Measurements from ENCODE around the gene PPM1M.

The PPM1M gene

GRCh38 chr3:52240059-52240885 lies 5.3 kb upstream of the PPM1M start:
- Histone ChIP-seq H3K79me2 (ENCODE audit: control insufficient read depth, insufficient read depth, low read length, unreplicated experiment) (peaks cover 39% of the 10 kb centered on the region), H3K4me1 (ENCODE audit: control insufficient read depth, insufficient read depth, low read length, unreplicated experiment) (peaks cover 51% of the 10 kb centered on the region), H3K27me3 (ENCODE audit: insufficient read depth, low read length) (no peaks in the 10 kb centered on the region), H3K4me3 (ENCODE audit: low read depth, low read length) (peak overlapping the region; percentile 82), H3K36me3 (ENCODE audit: insufficient read depth, low read length) (no peaks in the 10 kb centered on the region), H2AFZ (ENCODE audit: low read length, unreplicated experiment) (no peak overlapping the region), H3K27ac (ENCODE audit: low read depth, low read length) (peak overlapping the region; percentile 71)

- Histone ChIP-seq H3K4me3 (ENCODE audit: low read depth, low read length) (no peak overlapping the region), H3K79me2 (ENCODE audit: control insufficient read depth, insufficient read depth, low read length, unreplicated experiment) (peaks cover 33% of the 10 kb centered on the region), H3K27me3 (ENCODE audit: insufficient read depth, low read length) (no peaks in the 10 kb centered on the region), H3K36me3 (ENCODE audit: insufficient read depth, low read length) (no peaks in the 10 kb centered on the region), H2AFZ (ENCODE audit: low read length, unreplicated experiment) (no peak overlapping the region), H3K4me1 (ENCODE audit: control insufficient read depth, insufficient read depth, low read length, unreplicated experiment) (peaks cover 52% of the 10 kb centered on the region), H3K27ac (ENCODE audit: low read depth, low read length) (peak overlapping the region; percentile 71)
These were observed 4.6 kb upstream of the PPM1M start for GRCh38 chr3:52240886-52241370.

GRCh38 chr3:52242039-52242438 lies 3.5 kb upstream of the PPM1M start:
- Histone ChIP-seq H3K27ac (ENCODE audit: low read depth, low read length) (no peak overlapping the region), H2AFZ (ENCODE audit: low read length, unreplicated experiment) (no peak overlapping the region), H3K36me3 (ENCODE audit: insufficient read depth, low read length) (no peaks in the 10 kb centered on the region), H3K4me3 (ENCODE audit: low read depth, low read length) (no peak overlapping the region), H3K4me1 (ENCODE audit: control insufficient read depth, insufficient read depth, low read length, unreplicated experiment) (peaks cover 50% of the 10 kb centered on the region), H3K27me3 (ENCODE audit: insufficient read depth, low read length) (no peaks in the 10 kb centered on the region), H3K79me2 (ENCODE audit: control insufficient read depth, insufficient read depth, low read length, unreplicated experiment) (peaks cover 23% of the 10 kb centered on the region)

DNA sequence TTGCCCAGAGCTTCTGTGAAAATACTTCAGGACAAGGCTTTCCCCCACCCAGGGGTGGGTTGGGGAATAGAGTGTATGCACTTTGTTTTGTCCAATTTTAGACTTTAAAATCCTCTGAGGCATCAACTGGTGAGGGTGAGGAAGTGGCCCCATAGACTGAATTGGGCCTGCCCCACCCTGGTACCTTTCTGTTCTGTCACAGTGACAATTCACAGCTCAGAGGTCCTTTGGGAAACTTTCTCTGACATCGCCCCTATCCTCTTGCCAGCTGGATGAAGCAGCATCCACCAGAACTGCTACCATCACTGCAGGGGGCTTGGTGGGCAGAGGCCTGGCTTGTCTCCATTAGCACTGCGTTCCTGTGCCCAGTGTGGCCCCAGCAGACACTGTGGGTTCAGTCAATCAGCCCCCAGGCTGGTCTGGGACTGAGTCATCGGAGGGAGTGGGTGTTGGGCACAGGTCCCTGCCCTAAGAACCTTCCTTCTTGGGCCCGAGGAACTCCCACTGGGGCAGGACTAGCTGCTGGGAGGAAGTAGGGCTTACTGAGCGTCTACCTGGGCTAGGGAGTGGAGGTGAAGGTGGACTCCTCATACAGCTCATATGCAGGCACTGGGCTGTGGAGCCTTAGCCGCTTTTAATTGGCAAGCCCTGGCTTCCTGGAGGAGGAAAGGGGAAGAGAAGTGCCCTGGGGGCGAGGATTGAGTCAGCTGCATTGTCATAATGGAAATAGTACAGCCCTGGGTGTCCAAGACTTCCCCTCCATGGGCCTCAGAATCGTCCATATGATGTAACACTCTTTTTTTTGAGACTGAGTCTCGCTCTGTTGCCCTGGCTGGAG lies 1.5 kb upstream of the PPM1M start:
- Histone ChIP-seq H3K27ac (ENCODE audit: low read depth, low read length) (peak overlapping the region; percentile 31), H2AFZ (ENCODE audit: low read length, unreplicated experiment) (no peak overlapping the region), H3K4me1 (ENCODE audit: control insufficient read depth, insufficient read depth, low read length, unreplicated experiment) (peaks cover 38% of the 10 kb centered on the region), H3K27me3 (ENCODE audit: insufficient read depth, low read length) (no peaks in the 10 kb centered on the region), H3K79me2 (ENCODE audit: control insufficient read depth, insufficient read depth, low read length, unreplicated experiment) (peaks cover 9% of the 10 kb centered on the region), H3K36me3 (ENCODE audit: insufficient read depth, low read length) (no peaks in the 10 kb centered on the region), H3K4me3 (ENCODE audit: low read depth, low read length) (no peak overlapping the region)

GRCh38 chr3:52246264-52246620 lies 683 bp downstream of the PPM1M start:
- H3K4me1 ChIP-seq (ENCODE audit: control insufficient read depth, insufficient read depth, low read length, unreplicated experiment) = peaks cover 24% of the 10 kb centered on the region
- H3K27me3 ChIP-seq (ENCODE audit: insufficient read depth, low read length) = no peaks in the 10 kb centered on the region
- peak overlapping the region; percentile 74 for H3K4me3 ChIP-seq (ENCODE audit: low read depth, low read length)
- H2AFZ ChIP-seq (ENCODE audit: low read length, unreplicated experiment) = no peak overlapping the region
- H3K36me3 ChIP-seq (ENCODE audit: insufficient read depth, low read length) = no peaks in the 10 kb centered on the region
- H3K79me2 ChIP-seq (ENCODE audit: control insufficient read depth, insufficient read depth, low read length, unreplicated experiment) = no peaks in the 10 kb centered on the region
- H3K27ac ChIP-seq (ENCODE audit: low read depth, low read length) = no peak overlapping the region

GRCh38 chr3:52246728-52247408 lies 1.3 kb downstream of the PPM1M start:
- H3K27ac ChIP-seq (ENCODE audit: low read depth, low read length) = no peak overlapping the region
- H3K36me3 ChIP-seq (ENCODE audit: insufficient read depth, low read length) = 0 out of 2 replicates have a peak, but pooled peaks cover 3% of the 10 kb centered on the region
- H3K27me3 ChIP-seq (ENCODE audit: insufficient read depth, low read length) = no peaks in the 10 kb centered on the region
- no peaks in the 10 kb centered on the region for H3K79me2 ChIP-seq (ENCODE audit: control insufficient read depth, insufficient read depth, low read length, unreplicated experiment)
- H2AFZ ChIP-seq (ENCODE audit: low read length, unreplicated experiment) = no peak overlapping the region
- H3K4me1 ChIP-seq (ENCODE audit: control insufficient read depth, insufficient read depth, low read length, unreplicated experiment) = peaks cover 24% of the 10 kb centered on the region
- peak overlapping the region; percentile 74 for H3K4me3 ChIP-seq (ENCODE audit: low read depth, low read length)

GRCh38 chr3:52247409-52248164 lies 2.0 kb downstream of the PPM1M start:
- peaks cover 5% of the 10 kb centered on the region; the same call in 1 of the 2 replicates for H3K36me3 ChIP-seq (ENCODE audit: insufficient read depth, low read length)
- H3K79me2 ChIP-seq (ENCODE audit: control insufficient read depth, insufficient read depth, low read length, unreplicated experiment) = no peaks in the 10 kb centered on the region
- no peaks in the 10 kb centered on the region for H3K27me3 ChIP-seq (ENCODE audit: insufficient read depth, low read length)
- peaks cover 24% of the 10 kb centered on the region for H3K4me1 ChIP-seq (ENCODE audit: control insufficient read depth, insufficient read depth, low read length, unreplicated experiment)
- no peak overlapping the region for H2AFZ ChIP-seq (ENCODE audit: low read length, unreplicated experiment)
- H3K27ac ChIP-seq (ENCODE audit: low read depth, low read length) = no peak overlapping the region
- H3K4me3 ChIP-seq (ENCODE audit: low read depth, low read length) = no peak overlapping the region; the same call in 1 of the 2 replicates

GRCh38 chr3:52248165-52248541 lies 2.6 kb downstream of the PPM1M start:
- Histone ChIP-seq H3K79me2 (ENCODE audit: control insufficient read depth, insufficient read depth, low read length, unreplicated experiment) (no peaks in the 10 kb centered on the region), H3K27me3 (ENCODE audit: insufficient read depth, low read length) (no peaks in the 10 kb centered on the region), H3K4me3 (ENCODE audit: low read depth, low read length) (no peak overlapping the region), H3K4me1 (ENCODE audit: control insufficient read depth, insufficient read depth, low read length, unreplicated experiment) (peaks cover 24% of the 10 kb centered on the region), H2AFZ (ENCODE audit: low read length, unreplicated experiment) (no peak overlapping the region), H3K27ac (ENCODE audit: low read depth, low read length) (no peak overlapping the region), H3K36me3 (ENCODE audit: insufficient read depth, low read length) (peaks cover 5% of the 10 kb centered on the region; the same call in 1 of the 2 replicates)

DNA sequence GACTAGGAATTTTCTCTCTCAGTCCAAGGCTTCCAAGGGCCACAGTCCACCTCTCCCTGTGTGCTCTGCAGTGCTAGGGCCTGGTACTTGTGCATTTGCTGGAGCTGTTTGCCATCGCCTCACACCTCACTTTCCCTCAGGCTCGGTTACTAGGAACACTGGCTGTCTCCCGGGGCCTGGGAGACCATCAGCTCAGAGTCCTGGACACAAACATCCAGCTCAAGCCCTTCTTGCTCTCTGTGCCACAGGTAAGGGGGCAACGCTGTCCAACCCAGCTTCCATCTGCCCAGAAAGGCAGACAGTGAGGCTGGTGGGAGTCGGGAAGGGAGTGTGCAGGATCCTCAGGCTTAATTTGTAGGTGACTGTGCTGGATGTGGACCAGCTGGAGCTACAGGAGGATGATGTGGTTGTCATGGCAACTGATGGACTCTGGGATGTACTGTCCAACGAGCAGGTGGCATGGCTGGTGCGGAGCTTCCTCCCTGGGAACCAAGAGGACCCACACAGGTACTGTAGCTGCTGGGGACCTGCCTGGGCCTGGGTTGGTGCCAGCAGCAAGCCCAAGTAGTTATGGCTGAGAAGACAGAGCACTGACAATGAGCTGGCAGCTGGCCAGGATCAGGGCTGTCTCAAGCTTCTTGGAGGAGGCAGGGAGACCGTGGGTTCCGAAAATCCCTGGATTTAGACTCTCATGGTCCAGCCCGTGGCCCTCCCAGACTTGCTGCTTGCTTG lies 3.4 kb downstream of the PPM1M start:
- no peak overlapping the region for H3K27ac ChIP-seq (ENCODE audit: low read depth, low read length)
- peaks cover 5% of the 10 kb centered on the region; the same call in 1 of the 2 replicates for H3K36me3 ChIP-seq (ENCODE audit: insufficient read depth, low read length)
- H3K4me3 ChIP-seq (ENCODE audit: low read depth, low read length) = no peak overlapping the region
- no peaks in the 10 kb centered on the region for H3K27me3 ChIP-seq (ENCODE audit: insufficient read depth, low read length)
- H3K79me2 ChIP-seq (ENCODE audit: control insufficient read depth, insufficient read depth, low read length, unreplicated experiment) = no peaks in the 10 kb centered on the region
- no peak overlapping the region for H2AFZ ChIP-seq (ENCODE audit: low read length, unreplicated experiment)
- peaks cover 20% of the 10 kb centered on the region for H3K4me1 ChIP-seq (ENCODE audit: control insufficient read depth, insufficient read depth, low read length, unreplicated experiment)
